Bronchial epithelial cell (primary cell): ENCODE measurements around the gene UBE2G1. TPM values are rescaled to one million over a fixed set of nuclear protein-coding genes. Genes with fewer than 3 reads are reported as not detected.

Experiments
- DNase-seq: peaks from one replicate; pipeline ENCODE4 v3.0.0-alpha.2; 2010; ENCODE audit warnings: low read depth
- FAIRE-seq: peaks from 2 replicates; lab custom pipeline; 2011; peaks lifted over from hg19 to GRCh38; lab: Jason Lieb, UNC
- H3K27me3 ChIP-seq: 2 replicates; pipeline ENCODE4 v1.5.1; 2011; ENCODE audit warnings: low read length; ENCODE audit not compliant: control insufficient read depth, insufficient read depth
- H3K36me3 ChIP-seq: 2 replicates; pipeline ENCODE4 v1.5.1; 2011; ENCODE audit warnings: low read length; ENCODE audit not compliant: control insufficient read depth, insufficient read depth
- H3K4me3 ChIP-seq: 2 replicates; pipeline ENCODE4 v1.5.1; 2011; ENCODE audit warnings: mild to moderate bottlenecking, low read depth, low read length, control low read depth
- total RNA-seq: library from RNA; depleted of rRNA; stranded (reverse); fragments of >200 nt; gene quantifications from 2 replicates; pipeline ENCODE4 v1.2.1, GENCODE V29; 2014
- TF ChIP-seq, protein P1 (sequence below): IDR thresholded peaks from 2 replicates; pipeline ENCODE4 v1.5.1; 2011; ENCODE audit warnings: mild to moderate bottlenecking, moderate library complexity, low read length, control low read depth, inconsistent platforms; ENCODE audit not compliant: insufficient read depth, severe bottlenecking

The UBE2G1 gene
- total RNA-seq, 1 donor from 2014 or later: 39.2 TPM

- H3K36me3 ChIP-seq: no peaks in the 10 kb centered on the region
- DNase-seq (peak; percentile 100), FAIRE-seq (peak; percentile 32)
- H3K27me3 ChIP-seq: no peaks in the 10 kb centered on the region
- TF ChIP-seq, protein P1, sequence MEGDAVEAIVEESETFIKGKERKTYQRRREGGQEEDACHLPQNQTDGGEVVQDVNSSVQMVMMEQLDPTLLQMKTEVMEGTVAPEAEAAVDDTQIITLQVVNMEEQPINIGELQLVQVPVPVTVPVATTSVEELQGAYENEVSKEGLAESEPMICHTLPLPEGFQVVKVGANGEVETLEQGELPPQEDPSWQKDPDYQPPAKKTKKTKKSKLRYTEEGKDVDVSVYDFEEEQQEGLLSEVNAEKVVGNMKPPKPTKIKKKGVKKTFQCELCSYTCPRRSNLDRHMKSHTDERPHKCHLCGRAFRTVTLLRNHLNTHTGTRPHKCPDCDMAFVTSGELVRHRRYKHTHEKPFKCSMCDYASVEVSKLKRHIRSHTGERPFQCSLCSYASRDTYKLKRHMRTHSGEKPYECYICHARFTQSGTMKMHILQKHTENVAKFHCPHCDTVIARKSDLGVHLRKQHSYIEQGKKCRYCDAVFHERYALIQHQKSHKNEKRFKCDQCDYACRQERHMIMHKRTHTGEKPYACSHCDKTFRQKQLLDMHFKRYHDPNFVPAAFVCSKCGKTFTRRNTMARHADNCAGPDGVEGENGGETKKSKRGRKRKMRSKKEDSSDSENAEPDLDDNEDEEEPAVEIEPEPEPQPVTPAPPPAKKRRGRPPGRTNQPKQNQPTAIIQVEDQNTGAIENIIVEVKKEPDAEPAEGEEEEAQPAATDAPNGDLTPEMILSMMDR: no peak
- H3K4me3 ChIP-seq: no peak overlapping the region
Measured at GRCh38 chr17:4329838-4330237, 36.6 kb downstream of the UBE2G1 start.

DNA sequence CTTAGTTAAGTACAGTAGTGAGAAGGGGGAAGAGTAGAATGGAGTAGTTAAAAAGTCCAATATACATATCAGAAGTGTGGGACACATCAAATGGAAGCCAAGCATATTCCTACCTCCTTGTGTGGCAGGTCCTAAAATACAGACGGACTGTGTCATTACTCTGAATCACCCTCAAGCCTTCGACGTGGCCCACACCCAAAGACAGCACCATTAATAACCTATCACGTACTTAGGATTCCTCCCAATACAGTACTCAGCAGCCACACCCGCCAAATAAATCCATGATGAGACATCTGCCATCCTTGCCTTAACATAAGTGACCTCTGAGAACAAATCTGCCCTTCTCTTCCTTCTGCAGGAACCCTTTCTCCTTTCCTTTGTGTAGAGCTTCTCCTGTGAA, 38.9 kb downstream of the UBE2G1 start:
- H3K4me3 ChIP-seq: no peak overlapping the region
- no peaks in the 10 kb centered on the region for H3K27me3 ChIP-seq
- DNase-seq (peak; percentile 95), FAIRE-seq (peak; percentile 96)
- no peaks in the 10 kb centered on the region for H3K36me3 ChIP-seq
- TF ChIP-seq, protein P1: no peak

DNA sequence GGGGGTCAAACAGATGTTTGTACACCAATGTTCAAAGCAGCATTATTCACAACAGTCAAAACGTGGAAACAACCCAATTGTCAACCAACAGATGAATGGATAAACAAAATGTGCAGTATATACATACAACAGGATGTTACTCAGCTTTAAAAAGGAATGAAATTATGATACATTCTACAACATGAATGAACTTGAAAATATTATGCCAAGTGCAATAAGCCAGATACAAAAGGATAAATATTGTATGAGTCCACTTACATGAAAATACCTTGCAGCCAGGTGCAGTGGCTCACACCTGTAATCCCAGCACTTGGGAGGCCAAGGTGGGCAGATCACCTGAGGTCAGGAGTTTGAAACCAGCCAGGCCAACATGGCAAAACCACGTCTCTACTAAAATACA, 39.9 kb downstream of the UBE2G1 start:
- Histone ChIP-seq H3K27me3 (no peaks in the 10 kb centered on the region), H3K4me3 (no peak overlapping the region), H3K36me3 (no peaks in the 10 kb centered on the region)
- no peak for FAIRE-seq
- DNase-seq: peak; percentile 94
- TF ChIP-seq, protein P1: no peak

GRCh38 chr17:4326112-4326511, 40.4 kb downstream of the UBE2G1 start:
- Histone ChIP-seq H3K4me3 (no peak overlapping the region), H3K27me3 (no peaks in the 10 kb centered on the region), H3K36me3 (no peaks in the 10 kb centered on the region)
- FAIRE-seq: no peak
- TF ChIP-seq, protein P1: no peak
- DNase-seq: no peak

- DNase-seq (no peak), FAIRE-seq (no peak)
- Histone ChIP-seq H3K27me3 (no peaks in the 10 kb centered on the region), H3K36me3 (no peaks in the 10 kb centered on the region), H3K4me3 (no peak overlapping the region)
- TF ChIP-seq, protein P1: no peak
Measured at GRCh38 chr17:4324463-4324862, 42.0 kb downstream of the UBE2G1 start.

DNA sequence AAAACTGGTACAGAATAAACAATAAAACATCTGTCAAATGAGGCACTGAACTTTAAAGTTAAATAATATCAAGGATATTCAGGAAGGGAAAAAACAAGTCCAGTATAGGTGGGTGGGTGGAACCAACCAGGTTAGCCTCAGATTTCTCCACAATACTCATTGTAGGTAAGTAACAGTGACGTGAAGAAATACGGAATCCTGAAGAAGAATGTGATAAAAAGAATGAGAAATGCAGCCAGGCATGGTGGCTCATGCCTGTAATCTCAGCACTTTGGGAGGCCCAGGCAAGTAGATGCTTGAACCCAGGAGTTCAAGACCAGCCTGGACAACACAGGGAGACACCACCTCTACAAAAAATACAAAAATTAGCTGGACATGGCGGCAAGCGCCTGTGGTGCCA, 47.3 kb downstream of the UBE2G1 start:
- FAIRE-seq: no peak
- H3K4me3 ChIP-seq: no peak overlapping the region
- DNase-seq: peak; percentile 46
- no peaks in the 10 kb centered on the region for H3K36me3 ChIP-seq
- no peaks in the 10 kb centered on the region for H3K27me3 ChIP-seq
- TF ChIP-seq, protein P1: no peak
